Measurements from ENCODE around the gene CC2D2B.
A peak's percentile ranks its signal among the peaks of the same experiment; 100 is the strongest.
"Not testable (repeated sequence)": the region's sequence is repeated elsewhere in the genome, so short reads cannot be mapped to it uniquely, and the experiment has no call there.

CC2D2B gene

GRCh38 chr10:95906677-95907455, 909 bp upstream of the CC2D2B start:
- DNase-seq = no peak

- DNase-seq = no peak
Observed at GRCh38 chr10:95908450-95908849, 675 bp downstream of the CC2D2B start.

GRCh38 chr10:95909561-95909960, 1.8 kb downstream of the CC2D2B start:
- DNase-seq = no peak

- not testable (repeated sequence) for DNase-seq
Observed at GRCh38 chr10:95916039-95916438, 8.3 kb downstream of the CC2D2B start.

GRCh38 chr10:95920798-95921426, 13.1 kb downstream of the CC2D2B start:
- no peak for DNase-seq

GRCh38 chr10:95925033-95925432, 17.3 kb downstream of the CC2D2B start:
- DNase-seq = no peak

- no peak for DNase-seq
Observed at GRCh38 chr10:95935429-95935828, 27.7 kb downstream of the CC2D2B start.

- no peak for DNase-seq
Observed at GRCh38 chr10:95941115-95941514, 33.3 kb downstream of the CC2D2B start.

- no peak for DNase-seq
Observed at GRCh38 chr10:95963202-95963990, 55.6 kb downstream of the CC2D2B start.

GRCh38 chr10:95963991-95964389, 56.2 kb downstream of the CC2D2B start:
- DNase-seq = no peak

GRCh38 chr10:95964756-95965155, 57.0 kb downstream of the CC2D2B start:
- DNase-seq = no peak

GRCh38 chr10:95976362-95977229, 68.8 kb downstream of the CC2D2B start:
- DNase-seq = no peak

GRCh38 chr10:95982200-95982599, 74.4 kb downstream of the CC2D2B start:
- no peak for DNase-seq

- DNase-seq = no peak
Observed at GRCh38 chr10:95987685-95988426, 80.1 kb downstream of the CC2D2B start.

- no peak for DNase-seq
Observed at GRCh38 chr10:95988702-95989101, 80.9 kb downstream of the CC2D2B start.

GRCh38 chr10:95994376-95994775, 86.6 kb downstream of the CC2D2B start:
- DNase-seq = not testable (repeated sequence)

GRCh38 chr10:95998255-95998784, 90.5 kb downstream of the CC2D2B start:
- no peak for DNase-seq

- DNase-seq = no peak
Observed at GRCh38 chr10:96013956-96014355, 106.2 kb downstream of the CC2D2B start.

- no peak for DNase-seq
Observed at GRCh38 chr10:96014473-96015102, 106.8 kb downstream of the CC2D2B start.

GRCh38 chr10:96017191-96017687, 109.5 kb downstream of the CC2D2B start:
- DNase-seq = peak; percentile 39

GRCh38 chr10:96021332-96021731, 113.6 kb downstream of the CC2D2B start:
- DNase-seq = no peak
